Ovary (tissue), 3 donors: ENCODE data around the gene FERMT2.

Experiments used
- CTCF ChIP-seq, 3 donors: fragments of 450-650 bp in 2 of 3; fragments of 200-600 bp in 1 of 3; IDR thresholded peaks; one replicate each; pipeline versions ENCODE4 v1.5.1 to v1.8.0; 2016 to 2022; ENCODE audit warnings: antibody characterized with exemption in 3 of 3, mild to moderate bottlenecking in 1 of 3
- EP300 ChIP-seq: sonication (generic); formaldehyde crosslinking; IDR thresholded peaks from one replicate; pipeline ENCODE4 v1.6.1; 2017; ENCODE audit warnings: antibody characterized with exemption
- POLR2A ChIP-seq: fragments of 450-650 bp; IDR thresholded peaks from one replicate; pipeline ENCODE4 v1.6.1; 2017; ENCODE audit warnings: antibody characterized with exemption, mild to moderate bottlenecking, moderate library complexity
- donor health status: DM: no; HTN: no; CAD: no.

GRCh38 chr14:52878469-52878868, 72.4 kb downstream of the FERMT2 start:
- TF ChIP-seq CTCF (IDR thresholded peaks at IDR 0.05) = no peak
- no peak for TF ChIP-seq POLR2A
- TF ChIP-seq EP300 = no peak
